HepG2 (cell line): ENCODE data around the gene MRPL2. TPM values are rescaled to one million over a fixed set of nuclear protein-coding genes. Genes with fewer than 3 reads are reported as not detected.

Source experiments
- CREB1 ChIP-seq, 2 experiments: fragments of 450-650 bp in 1 of 2; IDR thresholded peaks; 2 replicates each; pipeline ENCODE4 v1.6.1; 2016 to 2017; ENCODE audit warnings: control low read depth in 1 of 2, mild to moderate bottlenecking in 1 of 2, missing compliant biosample characterization in 1 of 2, missing genetic modification characterization in 1 of 2
- EED ChIP-seq: sonication (generic); formaldehyde crosslinking; IDR thresholded peaks from 2 replicates; pipeline ENCODE4 v1.5.0; 2020; ENCODE audit warnings: mild to moderate bottlenecking, missing genetic modification reagents
- HES4 ChIP-seq: sonication (generic); formaldehyde crosslinking; IDR thresholded peaks from 2 replicates; pipeline ENCODE4 v1.9.0; 2021; ENCODE audit warnings: mild to moderate bottlenecking, missing genetic modification reagents, borderline replicate concordance
- PRPF4 ChIP-seq: fragments of 200-400 bp; formaldehyde crosslinking; IDR thresholded peaks from 2 replicates; pipeline ENCODE4 v1.6.1; 2016; ENCODE audit warnings: low read length, low read depth; ENCODE audit not compliant: poor library complexity, severe bottlenecking
- RFXAP ChIP-seq: sonication (generic); formaldehyde crosslinking; IDR thresholded peaks from 2 replicates; pipeline ENCODE4 v1.4.0; 2020; ENCODE audit warnings: missing genetic modification reagents, borderline replicate concordance
- SIN3B ChIP-seq: fragments of 150-350 bp; IDR thresholded peaks from 2 replicates; pipeline ENCODE4 v1.6.1; 2014; ENCODE audit warnings: low read length
- STAG1 ChIP-seq: sonication (generic); formaldehyde crosslinking; IDR thresholded peaks from 2 replicates; pipeline ENCODE4 v1.4.0; 2020; ENCODE audit warnings: missing genetic modification reagents
- TEAD2 ChIP-seq: sonication (generic); formaldehyde crosslinking; IDR thresholded peaks from 2 replicates; pipeline ENCODE4 v1.9.0; 2021; ENCODE audit warnings: missing genetic modification reagents
- ZC3H4 ChIP-seq: sonication (generic); formaldehyde crosslinking; IDR thresholded peaks from 2 replicates; pipeline ENCODE4 v1.4.0; 2020; ENCODE audit warnings: missing genetic modification reagents, borderline replicate concordance
- ZNF17 ChIP-seq: sonication (generic); formaldehyde crosslinking; IDR thresholded peaks from 2 replicates; pipeline ENCODE4 v1.5.0; 2020; ENCODE audit warnings: mild to moderate bottlenecking, missing genetic modification reagents
- ZNF253 ChIP-seq: sonication (generic); formaldehyde crosslinking; IDR thresholded peaks from 2 replicates; pipeline ENCODE4 v1.8.0; 2022; ENCODE audit warnings: mild to moderate bottlenecking, missing genetic modification reagents, borderline replicate concordance
- ZNF260 ChIP-seq: sonication (generic); formaldehyde crosslinking; IDR thresholded peaks from 2 replicates; pipeline ENCODE4 v1.4.0; 2020; ENCODE audit warnings: missing genetic modification reagents, low read depth, mild to moderate bottlenecking, borderline replicate concordance
- ZNF569 ChIP-seq: sonication (generic); formaldehyde crosslinking; IDR thresholded peaks from 2 replicates; pipeline ENCODE4 v1.5.0; 2020; ENCODE audit warnings: mild to moderate bottlenecking, missing genetic modification reagents, moderate library complexity, borderline replicate concordance
- ZNF780A ChIP-seq: sonication (generic); formaldehyde crosslinking; IDR thresholded peaks from 2 replicates; pipeline ENCODE4 v1.8.0; 2022; ENCODE audit warnings: mild to moderate bottlenecking, missing genetic modification reagents, moderate library complexity
- ZNF883 ChIP-seq: sonication (generic); formaldehyde crosslinking; IDR thresholded peaks from 2 replicates; pipeline ENCODE4 v1.5.1; 2020; ENCODE audit warnings: mild to moderate bottlenecking, missing genetic modification reagents; ENCODE audit errors: not compliant biosample characterization
- polyA plus RNA-seq, 8 experiments: library from polyadenylated mRNA; depleted of rRNA in 3 of 8; stranded (reverse) in 7 of 8; unstranded in 1 of 8; fragments of >200 nt; fragmentation: Illumina TruSeq in 4 of 8; extraction: Trizol in 4 of 8; gene quantifications; 2 replicates each; pipeline versions ENCODE4 v1.2.1 to v1.2.3, GENCODE V29; 2011 to 2016; ENCODE audit warnings: low read depth in 4 of 8, missing spikeins in 1 of 8, mixed read lengths in 1 of 8; ENCODE audit not compliant: insufficient read depth in 1 of 8
- total RNA-seq, 5 experiments: library from RNA; depleted of rRNA; stranded (reverse); fragments of >200 nt; fragmentation: Illumina TruSeq; extraction: Trizol; gene quantifications; 2 replicates each; pipeline ENCODE4 v1.2.3, GENCODE V29; 2016; ENCODE audit warnings: low read depth in 1 of 5
- TF ChIP-seq, protein P1 (sequence below): sonication (generic); formaldehyde crosslinking; IDR thresholded peaks from 2 replicates; pipeline ENCODE4 v1.5.0; 2020; ENCODE audit warnings: mild to moderate bottlenecking, missing genetic modification reagents, borderline replicate concordance
- TF ChIP-seq, protein P2 (sequence below): sonication (generic); formaldehyde crosslinking; IDR thresholded peaks from 2 replicates; pipeline ENCODE4 v1.5.0; 2020; ENCODE audit warnings: missing genetic modification reagents
- TF ChIP-seq, protein P3 (sequence below): sonication (generic); formaldehyde crosslinking; IDR thresholded peaks from 2 replicates; pipeline ENCODE4 v1.5.0; 2020; ENCODE audit warnings: missing genetic modification reagents

Gene MRPL2
- total and polyA plus RNA-seq, 2 of the 13 experiments (the other 11 are each of a cell fraction or from before 2014, with no cell fraction given), result 56.8 to 65.6 TPM

DNA sequence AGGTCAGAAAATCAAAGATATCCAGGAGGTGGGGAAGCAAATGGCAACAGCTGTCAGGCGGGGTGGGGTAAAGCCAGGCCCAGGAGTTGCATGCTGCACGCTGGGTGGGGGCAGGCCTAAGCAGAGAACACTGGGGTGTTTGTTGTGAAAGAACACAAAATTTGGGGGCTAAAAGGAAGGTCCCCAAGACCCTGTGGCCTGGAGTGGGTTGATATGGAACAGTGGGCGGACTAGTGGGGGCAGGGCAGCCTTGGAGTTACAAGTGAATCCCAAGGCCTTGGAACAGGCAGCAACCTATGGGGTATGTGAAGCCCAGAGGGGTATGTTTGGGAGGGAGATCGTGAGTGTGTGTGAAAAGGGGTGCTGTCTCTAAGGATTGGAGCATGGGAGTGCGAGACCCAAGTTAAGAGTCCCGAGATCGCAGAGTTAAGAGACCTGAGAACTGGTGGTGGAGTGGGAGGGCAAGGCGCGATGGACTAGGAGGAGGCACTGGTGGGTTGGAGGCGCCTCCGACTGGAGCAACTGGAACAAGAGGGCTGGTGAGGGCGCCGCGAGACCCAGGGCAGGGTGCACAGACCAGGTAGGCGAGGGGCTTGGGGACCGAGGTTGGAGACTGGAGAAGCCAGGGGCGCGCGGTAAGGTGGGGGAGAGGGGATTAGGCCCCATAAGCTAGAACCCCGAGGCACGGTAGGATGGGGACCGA, 6.2 kb downstream of the MRPL2 start (continued):
- TF ChIP-seq, protein P1, sequence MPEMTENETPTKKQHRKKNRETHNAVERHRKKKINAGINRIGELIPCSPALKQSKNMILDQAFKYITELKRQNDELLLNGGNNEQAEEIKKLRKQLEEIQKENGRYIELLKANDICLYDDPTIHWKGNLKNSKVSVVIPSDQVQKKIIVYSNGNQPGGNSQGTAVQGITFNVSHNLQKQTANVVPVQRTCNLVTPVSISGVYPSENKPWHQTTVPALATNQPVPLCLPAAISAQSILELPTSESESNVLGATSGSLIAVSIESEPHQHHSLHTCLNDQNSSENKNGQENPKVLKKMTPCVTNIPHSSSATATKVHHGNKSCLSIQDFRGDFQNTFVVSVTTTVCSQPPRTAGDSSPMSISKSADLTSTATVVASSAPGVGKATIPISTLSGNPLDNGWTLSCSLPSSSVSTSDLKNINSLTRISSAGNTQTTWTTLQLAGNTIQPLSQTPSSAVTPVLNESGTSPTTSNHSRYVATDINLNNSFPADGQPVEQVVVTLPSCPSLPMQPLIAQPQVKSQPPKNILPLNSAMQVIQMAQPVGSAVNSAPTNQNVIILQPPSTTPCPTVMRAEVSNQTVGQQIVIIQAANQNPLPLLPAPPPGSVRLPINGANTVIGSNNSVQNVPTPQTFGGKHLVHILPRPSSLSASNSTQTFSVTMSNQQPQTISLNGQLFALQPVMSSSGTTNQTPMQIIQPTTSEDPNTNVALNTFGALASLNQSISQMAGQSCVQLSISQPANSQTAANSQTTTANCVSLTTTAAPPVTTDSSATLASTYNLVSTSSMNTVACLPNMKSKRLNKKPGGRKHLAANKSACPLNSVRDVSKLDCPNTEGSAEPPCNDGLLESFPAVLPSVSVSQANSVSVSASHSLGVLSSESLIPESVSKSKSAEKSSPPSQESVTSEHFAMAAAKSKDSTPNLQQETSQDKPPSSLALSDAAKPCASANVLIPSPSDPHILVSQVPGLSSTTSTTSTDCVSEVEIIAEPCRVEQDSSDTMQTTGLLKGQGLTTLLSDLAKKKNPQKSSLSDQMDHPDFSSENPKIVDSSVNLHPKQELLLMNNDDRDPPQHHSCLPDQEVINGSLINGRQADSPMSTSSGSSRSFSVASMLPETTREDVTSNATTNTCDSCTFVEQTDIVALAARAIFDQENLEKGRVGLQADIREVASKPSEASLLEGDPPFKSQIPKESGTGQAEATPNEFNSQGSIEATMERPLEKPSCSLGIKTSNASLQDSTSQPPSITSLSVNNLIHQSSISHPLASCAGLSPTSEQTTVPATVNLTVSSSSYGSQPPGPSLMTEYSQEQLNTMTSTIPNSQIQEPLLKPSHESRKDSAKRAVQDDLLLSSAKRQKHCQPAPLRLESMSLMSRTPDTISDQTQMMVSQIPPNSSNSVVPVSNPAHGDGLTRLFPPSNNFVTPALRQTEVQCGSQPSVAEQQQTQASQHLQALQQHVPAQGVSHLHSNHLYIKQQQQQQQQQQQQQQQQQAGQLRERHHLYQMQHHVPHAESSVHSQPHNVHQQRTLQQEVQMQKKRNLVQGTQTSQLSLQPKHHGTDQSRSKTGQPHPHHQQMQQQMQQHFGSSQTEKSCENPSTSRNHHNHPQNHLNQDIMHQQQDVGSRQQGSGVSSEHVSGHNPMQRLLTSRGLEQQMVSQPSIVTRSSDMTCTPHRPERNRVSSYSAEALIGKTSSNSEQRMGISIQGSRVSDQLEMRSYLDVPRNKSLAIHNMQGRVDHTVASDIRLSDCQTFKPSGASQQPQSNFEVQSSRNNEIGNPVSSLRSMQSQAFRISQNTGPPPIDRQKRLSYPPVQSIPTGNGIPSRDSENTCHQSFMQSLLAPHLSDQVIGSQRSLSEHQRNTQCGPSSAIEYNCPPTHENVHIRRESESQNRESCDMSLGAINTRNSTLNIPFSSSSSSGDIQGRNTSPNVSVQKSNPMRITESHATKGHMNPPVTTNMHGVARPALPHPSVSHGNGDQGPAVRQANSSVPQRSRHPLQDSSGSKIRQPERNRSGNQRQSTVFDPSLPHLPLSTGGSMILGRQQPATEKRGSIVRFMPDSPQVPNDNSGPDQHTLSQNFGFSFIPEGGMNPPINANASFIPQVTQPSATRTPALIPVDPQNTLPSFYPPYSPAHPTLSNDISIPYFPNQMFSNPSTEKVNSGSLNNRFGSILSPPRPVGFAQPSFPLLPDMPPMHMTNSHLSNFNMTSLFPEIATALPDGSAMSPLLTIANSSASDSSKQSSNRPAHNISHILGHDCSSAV (CRISPR knock-in tag), result no peak
- TF ChIP-seq ZC3H4 (CRISPR knock-in tag), result peak; percentile 46; the same call in 1 of the 2 replicates
- TF ChIP-seq ZNF780A (CRISPR knock-in tag), result no peak
- TF ChIP-seq HES4 (CRISPR knock-in tag), result no peak
- no peak for TF ChIP-seq ZNF17 (CRISPR knock-in tag)
- TF ChIP-seq TEAD2 (CRISPR knock-in tag), result 0 out of 2 replicates have a peak, but pooled peaks have one; percentile 32
- TF ChIP-seq, protein P2, sequence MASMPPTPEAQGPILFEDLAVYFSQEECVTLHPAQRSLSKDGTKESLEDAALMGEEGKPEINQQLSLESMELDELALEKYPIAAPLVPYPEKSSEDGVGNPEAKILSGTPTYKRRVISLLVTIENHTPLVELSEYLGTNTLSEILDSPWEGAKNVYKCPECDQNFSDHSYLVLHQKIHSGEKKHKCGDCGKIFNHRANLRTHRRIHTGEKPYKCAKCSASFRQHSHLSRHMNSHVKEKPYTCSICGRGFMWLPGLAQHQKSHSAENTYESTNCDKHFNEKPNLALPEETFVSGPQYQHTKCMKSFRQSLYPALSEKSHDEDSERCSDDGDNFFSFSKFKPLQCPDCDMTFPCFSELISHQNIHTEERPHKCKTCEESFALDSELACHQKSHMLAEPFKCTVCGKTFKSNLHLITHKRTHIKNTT (CRISPR knock-in tag), result no peak
- peak; percentile 46 for TF ChIP-seq PRPF4
- TF ChIP-seq CREB1 (IDR thresholded peaks at IDR 0.05), result no peak
- TF ChIP-seq CREB1 (CRISPR knock-in tag; IDR thresholded peaks at IDR 0.05), result no peak
- 0 out of 2 replicates have a peak, but pooled peaks have one; percentile 62 for TF ChIP-seq ZNF569
- 0 out of 2 replicates have a peak, but pooled peaks have one; percentile 53 for TF ChIP-seq ZNF253
- no peak for TF ChIP-seq EED (CRISPR knock-in tag)
- 0 out of 2 replicates have a peak, but pooled peaks have one; percentile 37 for TF ChIP-seq RFXAP (CRISPR knock-in tag)
- TF ChIP-seq, protein P3, sequence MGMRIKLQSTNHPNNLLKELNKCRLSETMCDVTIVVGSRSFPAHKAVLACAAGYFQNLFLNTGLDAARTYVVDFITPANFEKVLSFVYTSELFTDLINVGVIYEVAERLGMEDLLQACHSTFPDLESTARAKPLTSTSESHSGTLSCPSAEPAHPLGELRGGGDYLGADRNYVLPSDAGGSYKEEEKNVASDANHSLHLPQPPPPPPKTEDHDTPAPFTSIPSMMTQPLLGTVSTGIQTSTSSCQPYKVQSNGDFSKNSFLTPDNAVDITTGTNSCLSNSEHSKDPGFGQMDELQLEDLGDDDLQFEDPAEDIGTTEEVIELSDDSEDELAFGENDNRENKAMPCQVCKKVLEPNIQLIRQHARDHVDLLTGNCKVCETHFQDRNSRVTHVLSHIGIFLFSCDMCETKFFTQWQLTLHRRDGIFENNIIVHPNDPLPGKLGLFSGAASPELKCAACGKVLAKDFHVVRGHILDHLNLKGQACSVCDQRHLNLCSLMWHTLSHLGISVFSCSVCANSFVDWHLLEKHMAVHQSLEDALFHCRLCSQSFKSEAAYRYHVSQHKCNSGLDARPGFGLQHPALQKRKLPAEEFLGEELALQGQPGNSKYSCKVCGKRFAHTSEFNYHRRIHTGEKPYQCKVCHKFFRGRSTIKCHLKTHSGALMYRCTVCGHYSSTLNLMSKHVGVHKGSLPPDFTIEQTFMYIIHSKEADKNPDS (CRISPR knock-in tag), result no peak
- TF ChIP-seq SIN3B, result no peak
- peak; percentile 82 for TF ChIP-seq ZNF883 (CRISPR knock-in tag)
- TF ChIP-seq STAG1 (CRISPR knock-in tag), result peak; percentile 3; the same call in 1 of the 2 replicates
- no peak for TF ChIP-seq ZNF260 (CRISPR knock-in tag)
